ENCODE results near the gene ANKRD44.
"Not testable (repeated sequence)": the region's sequence is repeated elsewhere in the genome, so short reads cannot be mapped to it uniquely, and the experiment has no call there.

Gene ANKRD44

GRCh38 chr2:197030090-197030489 lies 280.5 kb downstream of the ANKRD44 start:
- no peak for DNase-seq (ENCODE audit: low spot score)

GRCh38 chr2:197028633-197029032 lies 281.9 kb downstream of the ANKRD44 start:
- no peak for DNase-seq (ENCODE audit: low spot score)

GRCh38 chr2:197028230-197028629 lies 282.4 kb downstream of the ANKRD44 start:
- peak; percentile 26 for DNase-seq (ENCODE audit: low spot score)

- no peak for DNase-seq (ENCODE audit: low spot score)
These were observed 286.4 kb downstream of the ANKRD44 start for GRCh38 chr2:197024206-197024605.

GRCh38 chr2:197020921-197021320 lies 289.7 kb downstream of the ANKRD44 start:
- DNase-seq (ENCODE audit: low spot score): not testable (repeated sequence)

GRCh38 chr2:197013098-197013497 lies 297.5 kb downstream of the ANKRD44 start:
- DNase-seq (ENCODE audit: low spot score): no peak

- peak; percentile 48 for DNase-seq (ENCODE audit: low spot score)
These were observed 298.6 kb downstream of the ANKRD44 start for GRCh38 chr2:197011801-197012641.

- no peak for DNase-seq (ENCODE audit: low spot score)
These were observed 299.6 kb downstream of the ANKRD44 start for GRCh38 chr2:197011021-197011417.

GRCh38 chr2:197010200-197011020 lies 300.2 kb downstream of the ANKRD44 start:
- no peak for DNase-seq (ENCODE audit: low spot score)

- not testable (repeated sequence) for DNase-seq (ENCODE audit: low spot score)
These were observed 301.7 kb downstream of the ANKRD44 start for GRCh38 chr2:197008741-197009341.

GRCh38 chr2:197007716-197008628 lies 302.6 kb downstream of the ANKRD44 start:
- peak; percentile 35 for DNase-seq (ENCODE audit: low spot score)

GRCh38 chr2:197001921-197002320 lies 308.7 kb downstream of the ANKRD44 start:
- DNase-seq (ENCODE audit: low spot score): no peak

- no peak for DNase-seq (ENCODE audit: low spot score)
These were observed 314.7 kb downstream of the ANKRD44 start for GRCh38 chr2:196995757-196996314.

- no peak for DNase-seq (ENCODE audit: low spot score)
These were observed 315.8 kb downstream of the ANKRD44 start for GRCh38 chr2:196994764-196995163.

GRCh38 chr2:196993617-196994016 lies 317.0 kb downstream of the ANKRD44 start:
- DNase-seq (ENCODE audit: low spot score): no peak

GRCh38 chr2:196992466-196992865 lies 318.1 kb downstream of the ANKRD44 start:
- DNase-seq (ENCODE audit: low spot score): no peak

- no peak for DNase-seq (ENCODE audit: low spot score)
These were observed 319.7 kb downstream of the ANKRD44 start for GRCh38 chr2:196990788-196991461.

- DNase-seq (ENCODE audit: low spot score): no peak
These were observed 320.5 kb downstream of the ANKRD44 start for GRCh38 chr2:196990092-196990491.

GRCh38 chr2:196989496-196989895 lies 321.1 kb downstream of the ANKRD44 start:
- no peak for DNase-seq (ENCODE audit: low spot score)

GRCh38 chr2:196988639-196989038 lies 321.9 kb downstream of the ANKRD44 start:
- no peak for DNase-seq (ENCODE audit: low spot score)

Data from AG08395 (cell line).